Measurements from ENCODE around the gene LRRC17.

DNA sequence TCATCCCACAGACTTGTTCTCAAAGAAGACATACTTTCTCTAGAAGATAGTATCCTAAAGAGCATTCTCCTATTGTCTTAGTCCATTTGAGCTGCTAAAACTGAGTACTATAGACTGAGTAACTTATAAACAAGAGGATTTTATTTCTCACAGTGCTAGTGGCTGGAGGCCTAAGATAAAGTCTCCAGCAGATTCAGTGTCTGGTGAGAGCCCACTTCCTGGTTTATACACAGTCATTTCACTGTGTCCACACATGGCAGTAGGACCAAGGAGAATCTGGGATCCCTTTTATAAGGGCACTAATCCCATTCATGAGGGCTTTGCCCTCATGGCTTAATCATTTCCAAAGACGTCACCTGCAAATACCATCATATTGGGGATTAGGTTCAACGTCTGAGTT is 68.7 kb downstream of the LRRC17 start:
- no peak for TF ChIP-seq SUZ12 (IDR thresholded peaks at IDR 0.05; ENCODE audit: unreplicated experiment)
- TF ChIP-seq, protein P1, sequence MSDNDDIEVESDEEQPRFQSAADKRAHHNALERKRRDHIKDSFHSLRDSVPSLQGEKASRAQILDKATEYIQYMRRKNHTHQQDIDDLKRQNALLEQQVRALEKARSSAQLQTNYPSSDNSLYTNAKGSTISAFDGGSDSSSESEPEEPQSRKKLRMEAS (IDR thresholded peaks at IDR 0.05; ENCODE audit: low read depth, low read length) = no peak
- no peak for TF ChIP-seq SREBF1 (IDR thresholded peaks at IDR 0.05; ENCODE audit: low read length)
- no peak for TF ChIP-seq POLR2A (IDR thresholded peaks at IDR 0.05; ENCODE audit: low read depth, low read length)
- TF ChIP-seq EGR1 (IDR thresholded peaks at IDR 0.05; ENCODE audit: borderline replicate concordance in 1 of 2, low read depth in 2 of 2, low read length in 2 of 2) = no peak
- TF ChIP-seq, protein P2, sequence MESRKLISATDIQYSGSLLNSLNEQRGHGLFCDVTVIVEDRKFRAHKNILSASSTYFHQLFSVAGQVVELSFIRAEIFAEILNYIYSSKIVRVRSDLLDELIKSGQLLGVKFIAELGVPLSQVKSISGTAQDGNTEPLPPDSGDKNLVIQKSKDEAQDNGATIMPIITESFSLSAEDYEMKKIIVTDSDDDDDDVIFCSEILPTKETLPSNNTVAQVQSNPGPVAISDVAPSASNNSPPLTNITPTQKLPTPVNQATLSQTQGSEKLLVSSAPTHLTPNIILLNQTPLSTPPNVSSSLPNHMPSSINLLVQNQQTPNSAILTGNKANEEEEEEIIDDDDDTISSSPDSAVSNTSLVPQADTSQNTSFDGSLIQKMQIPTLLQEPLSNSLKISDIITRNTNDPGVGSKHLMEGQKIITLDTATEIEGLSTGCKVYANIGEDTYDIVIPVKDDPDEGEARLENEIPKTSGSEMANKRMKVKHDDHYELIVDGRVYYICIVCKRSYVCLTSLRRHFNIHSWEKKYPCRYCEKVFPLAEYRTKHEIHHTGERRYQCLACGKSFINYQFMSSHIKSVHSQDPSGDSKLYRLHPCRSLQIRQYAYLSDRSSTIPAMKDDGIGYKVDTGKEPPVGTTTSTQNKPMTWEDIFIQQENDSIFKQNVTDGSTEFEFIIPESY (IDR thresholded peaks at IDR 0.05) = no peak
- TF ChIP-seq EP300 (IDR thresholded peaks at IDR 0.05; ENCODE audit: borderline replicate concordance in 1 of 2, control insufficient read depth in 1 of 2, low read depth in 2 of 2, low read length in 2 of 2) = no peak
- TF ChIP-seq, protein P3, sequence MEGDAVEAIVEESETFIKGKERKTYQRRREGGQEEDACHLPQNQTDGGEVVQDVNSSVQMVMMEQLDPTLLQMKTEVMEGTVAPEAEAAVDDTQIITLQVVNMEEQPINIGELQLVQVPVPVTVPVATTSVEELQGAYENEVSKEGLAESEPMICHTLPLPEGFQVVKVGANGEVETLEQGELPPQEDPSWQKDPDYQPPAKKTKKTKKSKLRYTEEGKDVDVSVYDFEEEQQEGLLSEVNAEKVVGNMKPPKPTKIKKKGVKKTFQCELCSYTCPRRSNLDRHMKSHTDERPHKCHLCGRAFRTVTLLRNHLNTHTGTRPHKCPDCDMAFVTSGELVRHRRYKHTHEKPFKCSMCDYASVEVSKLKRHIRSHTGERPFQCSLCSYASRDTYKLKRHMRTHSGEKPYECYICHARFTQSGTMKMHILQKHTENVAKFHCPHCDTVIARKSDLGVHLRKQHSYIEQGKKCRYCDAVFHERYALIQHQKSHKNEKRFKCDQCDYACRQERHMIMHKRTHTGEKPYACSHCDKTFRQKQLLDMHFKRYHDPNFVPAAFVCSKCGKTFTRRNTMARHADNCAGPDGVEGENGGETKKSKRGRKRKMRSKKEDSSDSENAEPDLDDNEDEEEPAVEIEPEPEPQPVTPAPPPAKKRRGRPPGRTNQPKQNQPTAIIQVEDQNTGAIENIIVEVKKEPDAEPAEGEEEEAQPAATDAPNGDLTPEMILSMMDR (IDR thresholded peaks at IDR 0.05 in 2 of 3, conservative IDR thresholded peaks at IDR 0.05 in 1 of 3; ENCODE audit: control insufficient read depth in 2 of 3, extremely low read depth in 1 of 3, insufficient read depth in 1 of 3, low read depth in 3 of 3, low read length in 3 of 3) = no peak
- TF ChIP-seq ESRRA (IDR thresholded peaks at IDR 0.05; ENCODE audit: low read length) = no peak

Data from GM12878 (cell line).